Natural killer cell (primary cell): ENCODE measurements around the gene VEPH1. TPM values are rescaled to one million over a fixed set of nuclear protein-coding genes. Genes with fewer than 3 reads are reported as not detected.

Experiments used
- ATAC-seq, 3 donors: fragments of 150-1000 bp in 2 of 3; fragments of 200-7000 bp in 1 of 3; cut with Tn5 transposase; 1 replicate in 1 of 3; 2 replicates in 2 of 3; pipeline ENCODE4 v1.10.0; 2021; ENCODE audit warnings: mild to moderate bottlenecking in 2 of 3, moderate library complexity in 2 of 3
- DNase-seq, 2 donors: peaks; one replicate each; pipeline versions ENCODE4 v3.0.0 to v3.0.0-alpha.2; 2013 to 2021; ENCODE audit warnings: mixed read lengths in 1 of 2
- H3K27ac ChIP-seq: one replicate; pipeline ENCODE4 v1.5.1; 2013; ENCODE audit warnings: mild to moderate bottlenecking, low read length
- H3K27me3 ChIP-seq: one replicate; pipeline ENCODE4 v1.6.1; 2013; ENCODE audit warnings: low read length; ENCODE audit not compliant: control insufficient read depth, insufficient read depth
- H3K36me3 ChIP-seq: one replicate; pipeline ENCODE4 v1.6.1; 2013; ENCODE audit warnings: low read length; ENCODE audit not compliant: control insufficient read depth, insufficient read depth
- H3K4me1 ChIP-seq: one replicate; pipeline ENCODE4 v1.6.1; 2013; ENCODE audit warnings: low read length; ENCODE audit not compliant: control insufficient read depth, insufficient read depth
- H3K4me3 ChIP-seq: one replicate; pipeline ENCODE4 v1.5.1; 2013; ENCODE audit warnings: low read length
- H3K9me3 ChIP-seq: one replicate; pipeline ENCODE4 v1.6.1; 2013; ENCODE audit warnings: low read length; ENCODE audit not compliant: control insufficient read depth, insufficient read depth
- H3K27ac Mint-ChIP-seq, 2 donors: one replicate each; pipeline ENCODE4 v1.8.0; 2022; ENCODE audit warnings: mild to moderate bottlenecking in 2 of 2, mixed read lengths in 2 of 2, moderate library complexity in 1 of 2
- H3K27me3 Mint-ChIP-seq, 2 donors: one replicate each; pipeline ENCODE4 v1.8.0; 2022; ENCODE audit warnings: low read depth in 2 of 2, mixed read lengths in 2 of 2
- H3K36me3 Mint-ChIP-seq: one replicate; pipeline ENCODE4 v1.8.0; 2022; ENCODE audit warnings: mixed read lengths
- H3K4me1 Mint-ChIP-seq, 2 donors: one replicate each; pipeline ENCODE4 v1.8.0; 2022; ENCODE audit warnings: mixed read lengths in 2 of 2
- H3K4me3 Mint-ChIP-seq: one replicate; pipeline ENCODE4 v1.8.0; 2022; ENCODE audit warnings: mild to moderate bottlenecking, moderate library complexity, mixed read lengths
- H3K9me3 Mint-ChIP-seq, 2 donors: one replicate each; pipeline ENCODE4 v1.8.0; 2022; ENCODE audit warnings: mixed read lengths in 2 of 2
- CTCF ChIP-seq: fragments of 200-600 bp; IDR thresholded peaks from one replicate; pipeline ENCODE4 v1.8.0; 2022; ENCODE audit warnings: antibody characterized with exemption
- WGBS: methylation state at CpG from one replicate; pipeline ENCODE4 v1.1.7; 2013; ENCODE audit warnings: missing lambda C conversion rate; ENCODE audit not compliant: insufficient coverage; 5-methylcytosine and 5-hydroxymethylcytosine counted together
- intact Hi-C: fragments of 100-400 bp; cut with micrococcal nuclease; formaldehyde crosslinking; loops from one replicate; pipeline ENCODE4 v1.14.2; 2022
- total RNA-seq, 4 donors: library from RNA; stranded (reverse); fragments of 120-200 nt in 1 of 4; gene quantifications; one replicate each; pipeline versions ENCODE4 v1.2.3 to v1.2.4, GENCODE V29; 2013 to 2022

Gene VEPH1
- total RNA-seq, 3 donors from 2014 or later (not counting 1 experiment from before 2014, with no cell fraction given), result 0.41 to 1.3 (median 0.60) TPM

- Mint-ChIP-seq H3K27ac (no peak overlapping the region), H3K9me3 (peaks cover 0 to 2% of the 10 kb centered on the region in 2 donors), H3K36me3 (no peaks in the 10 kb centered on the region), H3K27me3 (no peaks in the 10 kb centered on the region), H3K4me1 (no peaks in the 10 kb centered on the region), H3K4me3 (no peak overlapping the region)
- ATAC-seq, result no peak
- no peak overlapping the region for H3K4me3 ChIP-seq
- TF ChIP-seq CTCF, result no peak
- 87% methylated on average over 2 of the region's 2 CpGs for WGBS
- no peaks in the 10 kb centered on the region for H3K4me1 ChIP-seq
- H3K36me3 ChIP-seq, result no peaks in the 10 kb centered on the region
- no peaks in the 10 kb centered on the region for H3K27me3 ChIP-seq
- DNase-seq, result no peak
- H3K9me3 ChIP-seq, result no peaks in the 10 kb centered on the region
- no peak overlapping the region for H3K27ac ChIP-seq
- intact Hi-C loops, result no loop called here
Observed at GRCh38 chr3:157491136-157491535, 12.1 kb downstream of the VEPH1 start.

- Histone ChIP-seq H3K4me1 (no peaks in the 10 kb centered on the region), H3K4me3 (no peak overlapping the region), H3K36me3 (no peaks in the 10 kb centered on the region), H3K27ac (no peak overlapping the region), H3K9me3 (no peaks in the 10 kb centered on the region), H3K27me3 (no peaks in the 10 kb centered on the region)
- DNase-seq (no peak), ATAC-seq (no peak)
- intact Hi-C loops, result no loop called here
- no peaks in the 10 kb centered on the region for H3K4me1 Mint-ChIP-seq
- no peak overlapping the region for H3K27ac Mint-ChIP-seq
- H3K36me3 Mint-ChIP-seq, result no peaks in the 10 kb centered on the region
- H3K9me3 Mint-ChIP-seq, result peaks cover 0 to 2% of the 10 kb centered on the region in 2 donors
- no peaks in the 10 kb centered on the region for H3K27me3 Mint-ChIP-seq
- TF ChIP-seq CTCF, result no peak
- H3K4me3 Mint-ChIP-seq, result no peak overlapping the region
Observed at GRCh38 chr3:157488144-157488543, 15.1 kb downstream of the VEPH1 start.

GRCh38 chr3:157487339-157487738, 15.9 kb downstream of the VEPH1 start:
- no peak for TF ChIP-seq CTCF
- ATAC-seq, result no peak
- no peak overlapping the region for H3K27ac ChIP-seq
- no CpG with 5 or more reads among the region's 1 CpG for WGBS
- no peaks in the 10 kb centered on the region for H3K4me1 ChIP-seq
- no peaks in the 10 kb centered on the region for H3K36me3 ChIP-seq
- no peak overlapping the region for H3K27ac Mint-ChIP-seq
- intact Hi-C loops, result no loop called here
- H3K9me3 Mint-ChIP-seq, result peaks cover 0 to 7% of the 10 kb centered on the region in 2 donors
- no peak overlapping the region for H3K4me3 ChIP-seq
- H3K4me3 Mint-ChIP-seq, result no peak overlapping the region
- H3K4me1 Mint-ChIP-seq, result no peaks in the 10 kb centered on the region
- no peaks in the 10 kb centered on the region for H3K36me3 Mint-ChIP-seq
- no peak for DNase-seq
- H3K9me3 ChIP-seq, result no peaks in the 10 kb centered on the region
- H3K27me3 ChIP-seq, result no peaks in the 10 kb centered on the region
- H3K27me3 Mint-ChIP-seq, result no peaks in the 10 kb centered on the region

- H3K4me3 Mint-ChIP-seq, result no peak overlapping the region
Observed at GRCh38 chr3:157479464-157480243, 23.6 kb downstream of the VEPH1 start.

More at GRCh38 chr3:157479464-157480243, 23.6 kb downstream of the VEPH1 start:
- Histone ChIP-seq H3K4me3 (no peak overlapping the region), H3K27ac (no peak overlapping the region), H3K9me3 (no peaks in the 10 kb centered on the region), H3K36me3 (no peaks in the 10 kb centered on the region), H3K27me3 (no peaks in the 10 kb centered on the region), H3K4me1 (no peaks in the 10 kb centered on the region)
- Mint-ChIP-seq H3K27me3 (no peaks in the 10 kb centered on the region), H3K36me3 (no peaks in the 10 kb centered on the region), H3K9me3 (peaks cover 2 to 9% of the 10 kb centered on the region in 2 donors), H3K27ac (no peak overlapping the region), H3K4me1 (no peaks in the 10 kb centered on the region)
- ATAC-seq (no peak), DNase-seq (no peak)
- TF ChIP-seq CTCF, result no peak
- intact Hi-C loops, result no loop called here
- WGBS, result no CpG with 5 or more reads among the region's 1 CpG
